Activated naive CD4-positive, alpha-beta T cell treated with Interleukin-2 at 50 U/mL for 16 hours (primary cell): ENCODE data around the gene ALKBH5.

Source experiments
- DNase-seq: peaks from one replicate; pipeline ENCODE4 v3.0.0-alpha.2; 2020

ALKBH5 gene

GRCh38 chr17:18158022-18158600, 25.5 kb upstream of the ALKBH5 start:
- peak; percentile 93 for DNase-seq

GRCh38 chr17:18159551-18160120, 24.0 kb upstream of the ALKBH5 start:
- no peak for DNase-seq

DNA sequence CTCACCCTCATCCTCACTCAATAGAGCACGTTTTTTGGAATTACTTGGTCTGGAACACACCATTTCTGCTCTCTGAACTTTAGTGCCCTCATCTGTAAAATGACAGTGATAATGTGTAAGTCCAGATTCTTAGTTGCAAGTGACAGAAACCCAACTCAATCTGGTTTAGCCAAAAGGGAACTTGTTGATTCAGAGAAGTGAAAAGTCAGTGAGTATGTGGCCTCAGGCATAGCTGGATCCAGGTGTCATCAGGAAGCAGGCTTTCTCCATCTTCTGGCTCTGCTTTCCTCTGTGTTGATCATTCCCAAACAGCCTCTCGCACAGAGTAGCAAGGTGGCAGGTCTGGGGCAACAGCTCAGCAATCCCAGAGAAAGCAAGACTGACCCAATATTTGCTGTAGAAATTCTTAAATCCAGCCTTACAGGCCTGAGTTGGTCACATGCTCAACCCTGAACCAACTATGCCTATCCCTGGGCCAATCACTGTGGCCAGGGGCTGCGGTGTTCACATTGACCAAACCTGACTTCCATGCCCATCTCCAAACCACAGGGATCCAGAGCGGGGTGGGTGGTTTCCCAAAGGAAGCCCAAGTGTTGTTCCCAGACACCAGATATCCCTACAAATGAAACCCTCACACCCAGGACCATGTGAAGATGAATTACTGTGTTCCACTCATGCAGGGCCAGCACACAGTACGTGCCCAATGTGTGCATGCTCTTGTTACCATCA, 23.3 kb upstream of the ALKBH5 start:
- no peak for DNase-seq

DNA sequence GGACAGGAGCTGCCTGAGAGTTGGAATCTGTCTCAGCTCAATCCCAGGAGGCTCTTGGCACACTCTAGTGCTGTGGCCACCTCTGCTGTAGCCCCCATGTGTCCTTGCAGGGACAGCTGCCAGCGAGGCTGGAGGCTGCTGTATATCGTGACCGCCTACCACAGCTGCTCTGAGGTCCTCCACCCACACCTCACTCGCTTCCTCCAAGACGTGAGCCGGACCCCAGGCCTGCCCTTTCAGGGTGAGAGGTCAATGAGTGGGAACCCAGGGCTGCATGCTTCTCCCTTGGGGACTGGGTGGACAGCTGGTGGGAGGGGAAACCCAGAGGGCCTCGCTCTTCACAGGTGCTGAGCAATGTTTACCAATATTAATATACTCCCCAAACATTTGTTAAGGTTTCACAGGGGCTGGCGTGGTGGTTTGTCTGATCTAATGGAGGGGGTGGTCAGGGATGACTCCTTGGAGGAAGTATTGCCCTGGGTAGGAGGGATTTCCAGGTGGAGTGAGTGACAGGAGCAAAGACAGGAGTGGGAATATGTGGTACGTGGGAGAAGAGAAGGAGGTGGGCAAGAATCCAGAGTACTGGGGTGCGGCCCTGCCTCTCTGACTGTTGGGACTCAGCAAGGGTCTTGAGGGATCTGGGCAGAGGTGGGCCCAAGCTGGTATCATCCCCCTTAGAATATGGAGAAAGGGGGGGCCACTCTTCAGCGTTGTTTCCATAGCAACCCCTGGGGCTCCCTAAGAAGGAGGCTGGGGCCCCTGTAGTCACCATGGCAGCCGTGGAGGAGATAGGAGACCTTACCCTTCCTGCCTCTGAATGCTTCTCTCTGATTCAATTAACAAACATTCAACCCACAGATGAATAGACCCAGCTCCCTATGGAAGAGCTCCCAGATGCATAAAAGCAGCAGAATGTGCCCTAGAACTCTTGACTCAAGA, 22.2 kb upstream of the ALKBH5 start:
- DNase-seq: no peak

DNA sequence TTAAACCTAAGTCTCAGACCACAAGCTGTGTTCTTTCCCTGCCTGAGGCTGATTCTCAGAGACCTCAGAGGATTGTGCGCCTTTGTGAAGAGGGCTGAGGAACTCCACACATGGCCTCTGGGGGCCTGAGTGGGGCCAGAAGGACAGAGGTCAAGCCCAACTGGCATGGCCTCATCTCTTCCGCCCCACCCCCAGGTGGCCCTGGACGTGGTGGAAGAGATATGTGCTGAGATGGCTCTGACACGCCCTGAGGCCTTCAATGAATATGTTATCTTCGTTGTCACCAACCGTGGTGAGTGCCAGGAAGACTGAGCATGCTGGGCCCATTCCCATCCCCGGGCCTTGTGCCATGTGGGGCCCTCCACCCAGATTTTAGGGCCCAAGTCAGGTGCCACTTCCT, 20.1 kb upstream of the ALKBH5 start:
- no peak for DNase-seq

DNA sequence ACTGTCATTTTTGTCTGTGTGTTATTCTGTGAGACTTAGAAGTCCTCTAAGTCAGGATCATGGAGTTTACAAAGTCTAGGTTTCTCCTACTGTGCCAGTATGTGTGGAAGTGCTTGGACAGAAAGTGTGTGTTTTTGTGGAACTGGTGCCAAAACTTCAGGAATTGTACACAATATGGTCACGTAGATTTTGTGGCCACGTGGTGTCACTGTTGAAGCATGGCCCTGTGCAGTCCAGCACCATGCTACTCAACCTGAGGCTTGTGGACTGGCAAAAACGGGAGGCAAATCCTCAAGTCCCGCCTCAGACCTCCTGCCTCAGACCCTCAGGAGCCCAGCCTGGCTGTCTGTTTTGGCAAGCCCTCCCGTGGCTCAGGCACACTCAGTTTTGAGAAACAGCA, 16.7 kb upstream of the ALKBH5 start:
- no peak for DNase-seq

GRCh38 chr17:18167421-18167820, 16.2 kb upstream of the ALKBH5 start:
- no peak for DNase-seq

GRCh38 chr17:18172531-18173278, 10.9 kb upstream of the ALKBH5 start:
- no peak for DNase-seq

DNA sequence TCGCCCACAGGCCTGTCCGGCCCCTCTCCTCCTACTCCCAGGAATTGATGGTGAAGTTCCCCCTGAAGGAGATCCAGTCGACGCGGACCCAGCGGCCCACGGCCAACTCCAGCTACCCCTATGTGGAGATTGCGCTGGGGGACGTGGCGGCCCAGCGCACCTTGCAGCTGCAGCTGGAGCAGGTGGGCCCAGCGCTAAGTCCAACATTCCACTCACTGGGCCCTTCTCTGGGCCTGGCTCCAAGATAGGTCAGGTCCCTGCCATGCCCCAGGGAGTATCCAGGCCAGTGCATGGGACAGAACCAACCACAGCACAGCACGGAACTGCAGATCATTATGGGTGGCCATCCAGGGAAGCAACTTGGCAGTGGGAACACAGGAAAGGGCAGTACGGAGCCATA, 9.9 kb upstream of the ALKBH5 start:
- no peak for DNase-seq

DNA sequence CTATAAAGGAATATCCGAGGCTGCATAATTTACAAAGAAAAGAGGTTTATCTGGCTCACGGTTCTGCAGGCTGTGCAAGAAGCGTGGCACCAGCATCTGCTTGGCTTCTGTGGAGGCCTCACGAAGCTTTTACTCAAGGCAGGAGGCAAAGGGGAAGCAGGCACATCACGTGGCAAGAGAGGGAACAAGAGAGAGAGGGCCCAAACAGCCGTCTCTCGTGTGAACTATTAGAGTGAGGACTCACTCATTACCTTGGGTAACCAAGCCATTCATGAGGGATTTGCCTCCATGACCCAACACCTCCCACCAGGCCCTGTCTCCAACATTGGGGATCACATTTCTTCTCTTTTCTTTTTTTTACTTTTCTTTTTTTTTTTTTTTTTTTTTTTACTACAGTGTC, 7.5 kb upstream of the ALKBH5 start:
- DNase-seq: no peak

GRCh38 chr17:18177133-18177532, 6.5 kb upstream of the ALKBH5 start:
- DNase-seq: no peak

DNA sequence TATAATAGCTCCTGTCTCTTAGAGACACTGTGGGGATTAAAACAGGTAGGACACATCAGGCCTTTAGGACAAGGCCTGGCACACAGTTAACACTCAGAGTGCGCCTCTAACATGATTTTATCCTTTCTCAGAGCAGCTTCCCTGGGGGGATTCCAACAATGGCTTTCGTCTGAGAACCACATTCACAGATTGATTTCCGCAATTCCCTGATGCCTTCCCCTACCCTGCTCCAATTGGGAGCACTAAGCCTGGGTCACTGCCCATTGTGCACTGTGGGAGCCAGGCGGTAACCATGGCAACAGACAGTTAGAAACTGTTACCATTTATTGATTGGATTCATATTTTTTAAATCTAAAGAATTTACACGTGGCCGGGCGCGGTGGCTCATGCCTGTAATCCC, 5.9 kb upstream of the ALKBH5 start:
- no peak for DNase-seq

DNA sequence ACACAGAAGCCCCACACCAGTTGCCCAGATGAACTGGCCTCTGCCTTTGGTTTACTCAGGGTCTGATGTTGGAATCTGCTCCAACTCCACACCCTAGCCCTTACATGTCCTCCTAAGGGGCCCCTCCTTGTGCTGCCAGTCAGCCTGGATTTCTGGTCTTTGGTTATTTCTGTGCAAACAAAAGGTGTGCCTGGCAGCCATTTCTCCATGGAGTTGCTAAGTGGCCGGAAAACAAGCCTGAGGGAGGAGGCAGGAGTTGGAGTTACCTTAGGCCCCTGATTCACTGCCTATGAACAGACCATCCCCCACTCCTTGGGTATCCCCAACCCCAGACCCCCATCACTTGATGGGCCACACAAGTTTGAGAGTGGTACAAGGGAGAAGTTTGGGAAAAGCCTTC, 4.4 kb upstream of the ALKBH5 start:
- DNase-seq: no peak

DNA sequence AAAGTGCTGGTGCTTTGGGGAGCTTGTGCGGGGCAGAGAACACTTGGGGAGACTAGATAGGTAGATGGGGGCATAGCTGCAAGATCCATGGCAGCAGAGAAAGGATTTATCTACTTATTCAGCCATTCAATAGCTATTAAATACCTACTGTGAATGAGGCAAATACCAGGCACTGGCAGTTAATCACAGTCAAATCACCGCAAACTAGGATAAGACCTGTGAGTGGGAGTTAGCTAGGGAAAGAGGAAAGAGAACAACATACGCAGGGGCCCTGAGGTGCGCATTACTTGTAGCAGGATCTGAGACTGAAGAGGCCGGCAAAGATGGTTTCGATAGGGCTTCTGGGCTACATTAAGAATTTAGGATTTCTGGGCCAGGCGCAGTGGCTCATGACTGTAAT, 3.8 kb upstream of the ALKBH5 start:
- DNase-seq: no peak

DNA sequence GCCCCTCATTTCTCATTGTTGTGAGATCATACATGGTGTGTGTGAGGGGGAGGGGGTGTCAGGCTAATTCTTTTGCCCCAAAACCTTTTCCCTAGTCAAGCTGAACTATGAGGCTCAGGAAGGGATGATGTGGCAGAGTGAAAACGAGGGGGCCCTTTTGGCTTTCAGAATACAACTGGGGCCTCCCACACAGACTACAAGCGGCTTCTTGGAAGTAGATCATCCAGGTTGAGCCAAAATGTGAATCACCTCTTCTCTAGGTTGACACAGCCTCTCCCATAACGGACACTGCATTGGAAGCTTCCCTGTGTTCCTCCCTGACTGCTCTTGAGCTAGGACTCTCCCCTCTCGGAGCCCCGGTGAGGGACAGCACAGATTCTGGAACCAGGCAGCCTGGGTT, 2.3 kb upstream of the ALKBH5 start:
- peak; percentile 64 for DNase-seq

- DNase-seq: no peak
These were observed 1.3 kb upstream of the ALKBH5 start for GRCh38 chr17:18182110-18182977.

DNA sequence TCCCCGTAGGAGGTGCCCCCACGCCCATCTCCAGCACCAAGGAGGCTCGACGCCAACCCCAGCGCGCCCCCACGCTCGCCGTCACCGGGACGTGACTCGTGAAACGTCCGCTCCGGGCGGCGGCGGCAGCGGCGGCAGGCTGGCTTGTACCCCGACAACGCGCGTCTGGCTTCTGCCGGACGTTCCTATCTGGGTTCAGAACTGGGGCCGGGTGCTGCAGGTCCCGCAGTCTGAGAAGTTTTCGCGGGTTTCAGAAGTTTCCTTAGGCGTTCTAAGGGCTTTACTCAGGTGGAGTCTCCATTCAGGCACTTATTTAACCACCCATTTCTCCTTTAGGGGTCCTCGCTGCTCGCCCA, 672 bp upstream of the ALKBH5 start:
- peak; percentile 84 for DNase-seq

DNA sequence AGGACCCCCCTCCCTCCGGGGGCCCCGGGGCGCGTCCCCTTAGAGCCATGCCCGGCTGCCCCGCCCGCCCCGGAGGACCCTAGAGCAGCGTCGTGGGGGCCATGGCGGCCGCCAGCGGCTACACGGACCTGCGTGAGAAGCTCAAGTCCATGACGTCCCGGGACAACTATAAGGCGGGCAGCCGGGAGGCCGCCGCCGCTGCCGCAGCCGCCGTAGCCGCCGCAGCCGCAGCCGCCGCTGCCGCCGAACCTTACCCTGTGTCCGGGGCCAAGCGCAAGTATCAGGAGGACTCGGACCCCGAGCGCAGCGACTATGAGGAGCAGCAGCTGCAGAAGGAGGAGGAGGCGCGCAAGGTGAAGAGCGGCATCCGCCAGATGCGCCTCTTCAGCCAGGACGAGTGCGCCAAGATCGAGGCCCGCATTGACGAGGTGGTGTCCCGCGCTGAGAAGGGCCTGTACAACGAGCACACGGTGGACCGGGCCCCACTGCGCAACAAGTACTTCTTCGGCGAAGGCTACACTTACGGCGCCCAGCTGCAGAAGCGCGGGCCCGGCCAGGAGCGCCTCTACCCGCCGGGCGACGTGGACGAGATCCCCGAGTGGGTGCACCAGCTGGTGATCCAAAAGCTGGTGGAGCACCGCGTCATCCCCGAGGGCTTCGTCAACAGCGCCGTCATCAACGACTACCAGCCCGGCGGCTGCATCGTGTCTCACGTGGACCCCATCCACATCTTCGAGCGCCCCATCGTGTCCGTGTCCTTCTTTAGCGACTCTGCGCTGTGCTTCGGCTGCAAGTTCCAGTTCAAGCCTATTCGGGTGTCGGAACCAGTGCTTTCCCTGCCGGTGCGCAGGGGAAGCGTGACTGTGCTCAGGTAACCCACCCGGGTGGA, 759 bp downstream of the ALKBH5 start:
- DNase-seq: peak; percentile 78

GRCh38 chr17:18185391-18185790, 1.8 kb downstream of the ALKBH5 start:
- no peak for DNase-seq

- no peak for DNase-seq
These were observed 2.4 kb downstream of the ALKBH5 start for GRCh38 chr17:18185832-18186626.
